ENCODE results near the gene OR10T2.

The OR10T2 gene

DNA sequence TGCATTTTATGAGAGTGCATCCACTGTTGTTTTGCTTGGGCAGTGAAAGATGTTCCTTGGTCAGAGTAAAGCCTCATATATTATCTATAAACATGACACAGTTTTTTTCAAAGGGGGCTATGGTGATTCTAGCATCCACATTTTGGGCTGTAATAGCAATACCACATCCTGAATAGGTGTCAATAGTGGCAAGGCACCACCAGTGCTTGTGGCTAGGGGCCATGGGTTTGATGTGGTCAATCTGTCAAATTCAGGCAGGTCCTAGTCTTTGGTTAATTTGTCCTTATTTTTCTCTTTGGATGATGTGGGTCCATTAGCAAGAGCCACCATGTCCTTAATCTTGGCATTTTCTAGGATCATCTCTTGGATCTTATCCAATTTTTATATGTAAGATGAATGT is 32.5 kb downstream of the OR10T2 start:
- no peak overlapping the region for H3K27ac ChIP-seq (replicated peaks)
- no peaks in the 10 kb centered on the region for H3K27me3 ChIP-seq (ENCODE audit: insufficient read depth, poor library complexity, severe bottlenecking)
- DNase-seq (ENCODE audit: low read depth in 1 of 2, low spot score in 1 of 2), result no peak
- TF ChIP-seq GABPA (IDR thresholded peaks at IDR 0.05; ENCODE audit: low read depth) (no peak), POLR2AphosphoS5 (IDR thresholded peaks at IDR 0.05; ENCODE audit: low read depth) (no peak), CTCF (IDR thresholded peaks at IDR 0.05; ENCODE audit: insufficient read depth, low read length) (no peak), SPI1 (IDR thresholded peaks at IDR 0.05; ENCODE audit: borderline replicate concordance, low read depth) (no peak)
- TF ChIP-seq, protein P1, sequence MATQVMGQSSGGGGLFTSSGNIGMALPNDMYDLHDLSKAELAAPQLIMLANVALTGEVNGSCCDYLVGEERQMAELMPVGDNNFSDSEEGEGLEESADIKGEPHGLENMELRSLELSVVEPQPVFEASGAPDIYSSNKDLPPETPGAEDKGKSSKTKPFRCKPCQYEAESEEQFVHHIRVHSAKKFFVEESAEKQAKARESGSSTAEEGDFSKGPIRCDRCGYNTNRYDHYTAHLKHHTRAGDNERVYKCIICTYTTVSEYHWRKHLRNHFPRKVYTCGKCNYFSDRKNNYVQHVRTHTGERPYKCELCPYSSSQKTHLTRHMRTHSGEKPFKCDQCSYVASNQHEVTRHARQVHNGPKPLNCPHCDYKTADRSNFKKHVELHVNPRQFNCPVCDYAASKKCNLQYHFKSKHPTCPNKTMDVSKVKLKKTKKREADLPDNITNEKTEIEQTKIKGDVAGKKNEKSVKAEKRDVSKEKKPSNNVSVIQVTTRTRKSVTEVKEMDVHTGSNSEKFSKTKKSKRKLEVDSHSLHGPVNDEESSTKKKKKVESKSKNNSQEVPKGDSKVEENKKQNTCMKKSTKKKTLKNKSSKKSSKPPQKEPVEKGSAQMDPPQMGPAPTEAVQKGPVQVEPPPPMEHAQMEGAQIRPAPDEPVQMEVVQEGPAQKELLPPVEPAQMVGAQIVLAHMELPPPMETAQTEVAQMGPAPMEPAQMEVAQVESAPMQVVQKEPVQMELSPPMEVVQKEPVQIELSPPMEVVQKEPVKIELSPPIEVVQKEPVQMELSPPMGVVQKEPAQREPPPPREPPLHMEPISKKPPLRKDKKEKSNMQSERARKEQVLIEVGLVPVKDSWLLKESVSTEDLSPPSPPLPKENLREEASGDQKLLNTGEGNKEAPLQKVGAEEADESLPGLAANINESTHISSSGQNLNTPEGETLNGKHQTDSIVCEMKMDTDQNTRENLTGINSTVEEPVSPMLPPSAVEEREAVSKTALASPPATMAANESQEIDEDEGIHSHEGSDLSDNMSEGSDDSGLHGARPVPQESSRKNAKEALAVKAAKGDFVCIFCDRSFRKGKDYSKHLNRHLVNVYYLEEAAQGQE (IDR thresholded peaks at IDR 0.05; ENCODE audit: insufficient replicate concordance, low read depth), result no peak
- H3K4me3 ChIP-seq (replicated peaks; ENCODE audit: insufficient read depth, low read length), result no peak overlapping the region

GRCh38 chr1:158362941-158363340 is 36.3 kb downstream of the OR10T2 start:
- Histone ChIP-seq H3K4me3 (replicated peaks; ENCODE audit: insufficient read depth, low read length) (no peak overlapping the region), H3K27me3 (ENCODE audit: insufficient read depth, poor library complexity, severe bottlenecking) (no peaks in the 10 kb centered on the region), H3K27ac (replicated peaks) (no peak overlapping the region)
- no peak for DNase-seq (ENCODE audit: low read depth in 1 of 2, low spot score in 1 of 2)
- TF ChIP-seq, protein P1 (IDR thresholded peaks at IDR 0.05; ENCODE audit: insufficient replicate concordance, low read depth), result no peak
- TF ChIP-seq GABPA (IDR thresholded peaks at IDR 0.05; ENCODE audit: low read depth) (no peak), CTCF (IDR thresholded peaks at IDR 0.05; ENCODE audit: insufficient read depth, low read length) (no peak), SPI1 (IDR thresholded peaks at IDR 0.05; ENCODE audit: borderline replicate concordance, low read depth) (no peak), POLR2AphosphoS5 (IDR thresholded peaks at IDR 0.05; ENCODE audit: low read depth) (no peak)

- no peak for DNase-seq (ENCODE audit: low read depth in 1 of 2, low spot score in 1 of 2)
- no peak overlapping the region for H3K4me3 ChIP-seq (replicated peaks; ENCODE audit: insufficient read depth, low read length)
- TF ChIP-seq SPI1 (IDR thresholded peaks at IDR 0.05; ENCODE audit: borderline replicate concordance, low read depth), result no peak
- TF ChIP-seq POLR2AphosphoS5 (IDR thresholded peaks at IDR 0.05; ENCODE audit: low read depth), result no peak
- TF ChIP-seq CTCF (IDR thresholded peaks at IDR 0.05; ENCODE audit: insufficient read depth, low read length), result no peak
- TF ChIP-seq GABPA (IDR thresholded peaks at IDR 0.05; ENCODE audit: low read depth), result no peak
- TF ChIP-seq, protein P1 (IDR thresholded peaks at IDR 0.05; ENCODE audit: insufficient replicate concordance, low read depth), result no peak
- H3K27me3 ChIP-seq (ENCODE audit: insufficient read depth, poor library complexity, severe bottlenecking), result no peaks in the 10 kb centered on the region
- no peak overlapping the region for H3K27ac ChIP-seq (replicated peaks)
Observed at GRCh38 chr1:158362482-158362881, 36.8 kb downstream of the OR10T2 start.

Data from HL-60 (cell line).